Activated B cell treated with CpG ODN at 0.5 μM for 24 hours (primary cell): ENCODE data around the gene NR3C1. TPM values are rescaled to one million over a fixed set of nuclear protein-coding genes. Genes with fewer than 3 reads are reported as not detected.

Source experiments
- ATAC-seq: fragments of 200-7000 bp; cut with Tn5 transposase; one replicate; pipeline ENCODE4 v1.10.0; 2021; ENCODE audit warnings: low read depth, mild to moderate bottlenecking, moderate library complexity
- CTCF ChIA-PET: fragments of 350-600 bp; sonication (Branson Sonifier 250); formaldehyde crosslinking; loops from one replicate; lab custom pipeline; 2021; ENCODE audit warnings: antibody characterized with exemption; lab: Charles Lee
- POLR2A ChIA-PET: fragments of 350-600 bp; sonication (Branson Sonifier 250); formaldehyde crosslinking; loops from one replicate; lab custom pipeline; 2021; ENCODE audit warnings: antibody characterized with exemption; lab: Charles Lee
- DNase-seq: peaks from one replicate; pipeline ENCODE4 v3.0.0; 2022
- H3K27ac Mint-ChIP-seq: one replicate; pipeline ENCODE4 v1.8.0; 2020; ENCODE audit warnings: mixed read lengths
- H3K27me3 Mint-ChIP-seq: one replicate; pipeline ENCODE4 v1.8.0; 2021; ENCODE audit warnings: mixed read lengths
- H3K36me3 Mint-ChIP-seq: one replicate; pipeline ENCODE4 v1.8.0; 2021; ENCODE audit warnings: low read depth, mixed read lengths
- H3K4me1 Mint-ChIP-seq: one replicate; pipeline ENCODE4 v1.8.0; 2021; ENCODE audit warnings: mixed read lengths
- H3K4me3 Mint-ChIP-seq: one replicate; pipeline ENCODE4 v1.8.0; 2020; ENCODE audit warnings: mild to moderate bottlenecking, mixed read lengths
- H3K9me3 Mint-ChIP-seq: one replicate; pipeline ENCODE4 v1.8.0; 2020; ENCODE audit warnings: mixed read lengths
- intact Hi-C: fragments of 100-400 bp; cut with micrococcal nuclease; formaldehyde crosslinking; loops from one replicate; pipeline ENCODE4 v1.15.1; 2024
- total RNA-seq: library from RNA; stranded (reverse); gene quantifications from 2 replicates; pipeline ENCODE4 v1.2.3, GENCODE V29; 2022
- TF ChIP-seq, protein P1 (sequence below): fragments of 200-600 bp; IDR thresholded peaks from one replicate; pipeline ENCODE4 v1.8.0; 2022; ENCODE audit warnings: antibody characterized with exemption, mild to moderate bottlenecking

Gene NR3C1
- total RNA-seq, 1 donor from 2014 or later: 110 TPM

DNA sequence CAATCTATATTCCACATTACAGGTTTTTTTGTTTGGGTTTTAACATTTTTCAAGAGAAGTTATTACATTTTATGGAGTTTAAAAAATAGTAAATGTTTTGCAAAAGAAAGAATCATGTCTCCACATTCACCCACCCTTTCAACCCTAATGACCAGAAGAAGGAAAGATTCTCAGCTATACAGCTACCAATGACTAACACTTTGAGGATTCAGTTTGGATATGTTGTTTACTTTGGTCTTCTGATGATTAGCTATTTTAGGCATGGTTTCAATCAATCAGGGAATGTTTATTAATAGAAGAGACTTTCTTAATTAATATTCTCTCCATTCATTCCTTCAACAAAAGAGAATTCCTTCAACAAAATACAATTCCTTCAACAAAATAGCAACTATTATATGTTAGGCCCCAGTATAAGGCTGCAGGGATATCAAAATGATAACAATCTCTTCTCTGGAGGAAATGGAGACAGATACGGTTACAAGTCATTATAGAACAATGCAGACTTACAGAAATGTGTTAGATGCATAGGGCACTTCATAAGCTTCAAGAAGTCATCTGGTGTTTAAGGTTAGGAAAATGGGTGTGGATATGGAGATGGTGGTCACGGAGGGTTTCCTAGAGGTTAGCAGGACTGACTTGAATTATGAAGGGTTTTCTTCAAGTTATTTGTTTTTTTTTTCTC lies 9.3 kb upstream of the NR3C1 start:
- Mint-ChIP-seq H3K27me3 (no peaks in the 10 kb centered on the region), H3K27ac (no peak overlapping the region), H3K4me3 (no peak overlapping the region), H3K36me3 (no peaks in the 10 kb centered on the region), H3K4me1 (peaks cover 30% of the 10 kb centered on the region), H3K9me3 (no peaks in the 10 kb centered on the region)
- TF ChIP-seq, protein P1, sequence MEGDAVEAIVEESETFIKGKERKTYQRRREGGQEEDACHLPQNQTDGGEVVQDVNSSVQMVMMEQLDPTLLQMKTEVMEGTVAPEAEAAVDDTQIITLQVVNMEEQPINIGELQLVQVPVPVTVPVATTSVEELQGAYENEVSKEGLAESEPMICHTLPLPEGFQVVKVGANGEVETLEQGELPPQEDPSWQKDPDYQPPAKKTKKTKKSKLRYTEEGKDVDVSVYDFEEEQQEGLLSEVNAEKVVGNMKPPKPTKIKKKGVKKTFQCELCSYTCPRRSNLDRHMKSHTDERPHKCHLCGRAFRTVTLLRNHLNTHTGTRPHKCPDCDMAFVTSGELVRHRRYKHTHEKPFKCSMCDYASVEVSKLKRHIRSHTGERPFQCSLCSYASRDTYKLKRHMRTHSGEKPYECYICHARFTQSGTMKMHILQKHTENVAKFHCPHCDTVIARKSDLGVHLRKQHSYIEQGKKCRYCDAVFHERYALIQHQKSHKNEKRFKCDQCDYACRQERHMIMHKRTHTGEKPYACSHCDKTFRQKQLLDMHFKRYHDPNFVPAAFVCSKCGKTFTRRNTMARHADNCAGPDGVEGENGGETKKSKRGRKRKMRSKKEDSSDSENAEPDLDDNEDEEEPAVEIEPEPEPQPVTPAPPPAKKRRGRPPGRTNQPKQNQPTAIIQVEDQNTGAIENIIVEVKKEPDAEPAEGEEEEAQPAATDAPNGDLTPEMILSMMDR: no peak
- intact Hi-C loops: loop anchor here (1.0 kb wide), 1 partner anchor 9 kb away; no protein-coding TSS in a partner anchor
- POLR2A ChIA-PET: interaction anchor here (0.6 to 3.4 kb wide), 4 partner anchors 9 to 163 kb away, joined by 3 to 42 read pairs (median 12); partner anchors contain the start of gene NR3C1
- CTCF ChIA-PET: interaction anchor here (2.1 kb wide), 1 partner anchor 9 kb away, joined by 10 read pairs; the partner anchor contains the start of gene NR3C1
- ATAC-seq: no peak
- DNase-seq: no peak

DNA sequence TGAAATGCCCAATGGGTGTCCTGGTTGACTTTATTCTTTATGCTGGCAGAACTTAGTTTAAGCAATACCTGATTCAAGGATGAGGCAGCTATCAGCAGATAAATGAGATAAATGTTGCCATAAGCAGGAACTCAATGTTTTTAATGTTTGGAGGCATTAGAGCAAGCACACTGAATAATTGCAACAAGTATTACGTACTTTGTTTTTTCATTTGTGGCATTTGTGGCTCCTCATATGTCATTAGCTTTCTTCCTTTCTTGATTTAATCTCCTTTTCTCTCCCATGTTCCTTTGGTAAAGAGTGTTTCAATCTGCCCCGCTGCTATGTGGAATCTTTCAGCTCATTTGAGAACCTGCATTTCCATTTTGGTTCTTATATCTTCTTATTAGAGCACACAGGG lies 6.4 kb upstream of the NR3C1 start:
- ChIA-PET POLR2A (interaction anchor here (3.0 kb wide), 1 partner anchor 24 kb away, joined by 15 read pairs; no protein-coding TSS in a partner anchor), CTCF (no interaction called here)
- TF ChIP-seq, protein P1: no peak
- peaks cover 6% of the 10 kb centered on the region for H3K36me3 Mint-ChIP-seq
- intact Hi-C loops: loop anchor here (5.0 kb wide), 1 partner anchor 638 kb away; the partner anchor contains the start of gene ARHGAP26
- no peaks in the 10 kb centered on the region for H3K27me3 Mint-ChIP-seq
- peaks cover 32% of the 10 kb centered on the region for H3K4me1 Mint-ChIP-seq
- H3K9me3 Mint-ChIP-seq: no peaks in the 10 kb centered on the region
- no peak for ATAC-seq
- no peak for DNase-seq
- no peak overlapping the region for H3K4me3 Mint-ChIP-seq
- H3K27ac Mint-ChIP-seq: no peak overlapping the region

DNA sequence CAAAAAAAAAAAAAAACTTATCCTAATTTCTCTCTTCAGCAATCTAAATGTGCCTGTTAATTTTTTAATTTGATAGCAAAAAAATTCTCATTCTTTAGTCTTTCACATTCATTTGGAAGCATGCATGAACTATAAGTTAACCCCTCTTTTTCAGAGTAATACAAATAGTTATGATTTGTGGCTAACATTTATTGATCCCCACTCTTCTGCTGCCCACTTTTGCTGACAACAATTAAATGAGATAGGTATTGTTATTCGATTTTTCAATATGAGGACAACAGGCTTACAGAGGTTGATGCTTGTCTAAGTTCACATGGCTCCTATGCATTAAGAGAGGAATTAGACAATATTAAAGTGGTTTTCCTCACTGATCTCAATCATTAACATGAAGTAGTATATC lies 2.9 kb upstream of the NR3C1 start:
- Mint-ChIP-seq H3K36me3 (peaks cover 8% of the 10 kb centered on the region), H3K27ac (peak overlapping the region; percentile 71), H3K4me1 (peaks cover 19% of the 10 kb centered on the region), H3K9me3 (no peaks in the 10 kb centered on the region), H3K4me3 (peak overlapping the region; percentile 56), H3K27me3 (no peaks in the 10 kb centered on the region)
- CTCF ChIA-PET: no interaction called here
- TF ChIP-seq, protein P1: no peak
- intact Hi-C loops: loop anchor here (5.0 kb wide), 1 partner anchor 634 kb away; the partner anchor contains the start of gene ARHGAP26
- POLR2A ChIA-PET: no interaction called here
- ATAC-seq (no peak), DNase-seq (no peak)

DNA sequence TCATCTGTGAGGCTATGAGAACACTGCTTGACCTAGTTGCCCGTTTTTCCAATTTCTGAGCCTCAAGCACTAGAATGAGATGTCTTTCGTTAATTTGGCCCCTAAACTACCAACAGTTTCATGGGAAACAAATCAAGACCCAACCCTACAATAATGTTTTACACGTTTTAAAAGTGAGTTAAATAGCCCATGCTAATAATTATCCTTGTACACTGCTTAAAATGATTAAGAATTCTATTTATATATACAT lies 2.3 kb upstream of the NR3C1 start:
- Mint-ChIP-seq H3K27me3 (no peaks in the 10 kb centered on the region), H3K36me3 (peaks cover 13% of the 10 kb centered on the region), H3K4me3 (peak overlapping the region; percentile 95), H3K4me1 (peaks cover 26% of the 10 kb centered on the region), H3K27ac (peak overlapping the region; percentile 100), H3K9me3 (no peaks in the 10 kb centered on the region)
- DNase-seq (no peak), ATAC-seq (no peak)
- TF ChIP-seq, protein P1: no peak
- intact Hi-C loops: loop anchor here (1.0 to 5.0 kb wide), 3 partner anchors 30 to 765 kb away; partner anchors contain the start of genes ARHGAP26, KCTD16 and YIPF5
- ChIA-PET POLR2A (no interaction called here), CTCF (no interaction called here)
